ENCODE results near the gene DUSP9.
"Not testable (repeated sequence)": the region's sequence is repeated elsewhere in the genome, so short reads cannot be mapped to it uniquely, and the experiment has no call there.

The DUSP9 gene

GRCh38 chrX:153673428-153674218, 26.6 kb downstream of the DUSP9 start, which contains the start of gene PNCK:
PNCK (minus strand) TSS chrX:153673813; CDS start chrX:153673076, 737 bp downstream.
- no peak for DNase-seq

- DNase-seq, result no peak
Measured at GRCh38 chrX:153674219-153674851, 27.3 kb downstream of the DUSP9 start.

- DNase-seq, result no peak
Measured at GRCh38 chrX:153681175-153681574, 34.2 kb downstream of the DUSP9 start.

GRCh38 chrX:153683486-153683885, 36.5 kb downstream of the DUSP9 start:
- not testable (repeated sequence) for DNase-seq

- DNase-seq, result no peak
Measured at GRCh38 chrX:153684467-153685155, 37.6 kb downstream of the DUSP9 start.

GRCh38 chrX:153685156-153685536, 38.1 kb downstream of the DUSP9 start:
- no peak for DNase-seq

- DNase-seq, result no peak
Measured at GRCh38 chrX:153685751-153686696, 39.0 kb downstream of the DUSP9 start.

- DNase-seq, result no peak
Measured at GRCh38 chrX:153686711-153687110, 39.7 kb downstream of the DUSP9 start.

- no peak for DNase-seq
Measured at GRCh38 chrX:153687121-153688039, 40.4 kb downstream of the DUSP9 start, which contains the start of gene SLC6A8. SLC6A8 (plus strand) TSS chrX:153687926; CDS start chrX:153688575, 649 bp downstream.

- DNase-seq, result no peak
Measured at GRCh38 chrX:153688071-153688470, 41.1 kb downstream of the DUSP9 start.

- no peak for DNase-seq
Measured at GRCh38 chrX:153688506-153688905, 41.5 kb downstream of the DUSP9 start.

- no peak for DNase-seq
Measured at GRCh38 chrX:153688911-153689590, 42.0 kb downstream of the DUSP9 start.

- no peak for DNase-seq
Measured at GRCh38 chrX:153689654-153690465, 42.9 kb downstream of the DUSP9 start.

- DNase-seq, result no peak
Measured at GRCh38 chrX:153690466-153690865, 43.5 kb downstream of the DUSP9 start.

GRCh38 chrX:153691032-153691827, 44.2 kb downstream of the DUSP9 start:
- DNase-seq, result not testable (repeated sequence)

- no peak for DNase-seq
Measured at GRCh38 chrX:153692003-153692402, 45.0 kb downstream of the DUSP9 start.

GRCh38 chrX:153692611-153693156, 45.7 kb downstream of the DUSP9 start:
- no peak for DNase-seq

GRCh38 chrX:153693216-153694086, 46.4 kb downstream of the DUSP9 start:
- no peak for DNase-seq
